OCI-LY3 (cell line): Measurements from ENCODE around the gene CAMK2G.

ENCODE experiments used
- CTCF ChIP-seq: fragments of 200-600, 300-600 bp; sonication (generic); IDR thresholded peaks from 2 replicates; pipeline ENCODE4 v1.5.1; 2014; ENCODE audit warnings: antibody characterized with exemption, low read length, low read depth
- EZH2phosphoT487 ChIP-seq: fragments of 200-600 bp; shearing (Covaris generic); IDR thresholded peaks from 2 replicates; pipeline ENCODE4 v1.6.1; 2018; ENCODE audit warnings: antibody characterized with exemption, mixed run types, low read depth

- TF ChIP-seq CTCF = no peak
- TF ChIP-seq EZH2phosphoT487 = no peak
Observed at GRCh38 chr10:73812657-73813056, 61.7 kb downstream of the CAMK2G start.
